Thyroid gland (tissue), 4 donors: ENCODE measurements around the gene ARMC7.

Experiments used
- CTCF ChIP-seq, 6 experiments: fragments of 200-600 bp in 3 of 6; fragments of 450-650 bp in 3 of 6; sonication (generic) in 3 of 6; IDR thresholded peaks; one replicate each; pipeline ENCODE4 v1.5.1; 2016 to 2019; ENCODE audit warnings: antibody characterized with exemption in 6 of 6, mild to moderate bottlenecking in 2 of 6, inconsistent platforms in 1 of 6, moderate library complexity in 1 of 6
- POLR2A ChIP-seq, 2 donors: fragments of 450-650 bp; IDR thresholded peaks; one replicate each; pipeline ENCODE4 v1.6.1; 2017; ENCODE audit warnings: antibody characterized with exemption in 2 of 2, mild to moderate bottlenecking in 2 of 2, moderate library complexity in 1 of 2

- TF ChIP-seq POLR2A (IDR thresholded peaks at IDR 0.05) = no peak
- TF ChIP-seq CTCF (IDR thresholded peaks at IDR 0.05) = no peak
Observed at GRCh38 chr17:75160211-75160610, 50.4 kb downstream of the ARMC7 start.
